ENCODE data around the gene RTP2. TPM values are rescaled to one million over a fixed set of nuclear protein-coding genes. Genes with fewer than 3 reads are reported as not detected.

The RTP2 gene
- total and polyA plus RNA-seq, 2 donors (not counting 3 experiments of a cell fraction or from before 2014, with no cell fraction given): not detected

GRCh38 chr3:187733371-187733770 is 31.0 kb upstream of the RTP2 start:
- dilution Hi-C loops (cut with MboI; ENCODE audit: extremely low pct_ligation_motif_present, low sequenced_read_pairs): loop anchor here (25.0 kb wide), 1 partner anchor 929 kb away; no protein-coding TSS in a partner anchor
- Histone ChIP-seq H4K20me1 (replicated peaks; ENCODE audit: control insufficient read depth, extremely low read depth, insufficient read depth, low read length) (no peaks in the 10 kb centered on the region), H3K36me3 (ENCODE audit: control insufficient read depth in 2 of 2, extremely low read depth in 1 of 2, insufficient read depth in 2 of 2, low read length in 2 of 2) (peaks cover 5 to 20% of the 10 kb centered on the region in 2 experiments), H3K27me3 (ENCODE audit: control insufficient read depth in 2 of 2, insufficient read depth in 2 of 2, low read length in 2 of 2) (no peaks in the 10 kb centered on the region), H3K4me1 (ENCODE audit: control insufficient read depth, extremely low read depth, insufficient read depth, low read length) (peaks cover 17% of the 10 kb centered on the region), H3K27ac (ENCODE audit: insufficient read depth, low read depth, low read length) (no peak overlapping the region), H3K9me3 (replicated peaks; ENCODE audit: control insufficient read depth, insufficient read depth, low read length) (no peaks in the 10 kb centered on the region), H3K9me1 (replicated peaks; ENCODE audit: control insufficient read depth, extremely low read depth, insufficient read depth, low read length) (no peaks in the 10 kb centered on the region), H3K4me2 (ENCODE audit: insufficient read depth, low read length) (no peak overlapping the region), H3K9ac (replicated peaks; ENCODE audit: extremely low read depth, insufficient read depth, low read length) (no peak overlapping the region), H3K4me3 (replicated peaks in 1 of 3; ENCODE audit: insufficient read depth in 1 of 3, low read depth in 1 of 3, low read length in 3 of 3) (no peak overlapping the region), H2AFZ (ENCODE audit: low read depth, low read length) (no peak overlapping the region), H3K79me2 (ENCODE audit: control insufficient read depth, insufficient read depth, low read length) (peaks cover 18% of the 10 kb centered on the region)
- TF ChIP-seq POLR2A (IDR thresholded peaks at IDR 0.05; ENCODE audit: low read depth, low read length) (no peak), EZH2 (IDR thresholded peaks at IDR 0.05; ENCODE audit: borderline replicate concordance, low read depth, low read length, severe bottlenecking) (no peak), POLR2AphosphoS5 (IDR thresholded peaks at IDR 0.05; ENCODE audit: insufficient read depth, low read depth, low read length) (no peak), CTCF (IDR thresholded peaks at IDR 0.05; ENCODE audit: extremely low read depth in 1 of 2, insufficient read depth in 1 of 2, low read depth in 1 of 2, low read length in 2 of 2) (no peak), JUN (IDR thresholded peaks at IDR 0.05; ENCODE audit: borderline replicate concordance, insufficient read depth, insufficient read length, low read depth) (no peak), MAX (IDR thresholded peaks at IDR 0.05; ENCODE audit: insufficient read depth, insufficient read length) (no peak), FOS (IDR thresholded peaks at IDR 0.05; ENCODE audit: borderline replicate concordance, insufficient read depth, low read length) (no peak), MYC (IDR thresholded peaks at IDR 0.05; ENCODE audit: low read depth, low read length) (no peak), GATA2 (IDR thresholded peaks at IDR 0.05; ENCODE audit: insufficient read depth, insufficient read length, low read depth, low read length) (no peak)
- CTCF ChIA-PET: no interaction called here
- DNase-seq (ENCODE audit: low read depth, low spot score) (no peak), FAIRE-seq (no peak)
- POLR2A ChIA-PET: no interaction called here
- intact Hi-C loops (cut with micrococcal nuclease): no loop called here
- BruUV-seq (replicated peaks): no TSS peak
